Common myeloid progenitor, CD34-positive (primary cell): ENCODE measurements around the gene SNX1.
A peak's percentile ranks its signal among the peaks of the same experiment; 100 is the strongest.

Experiments
- CTCF ChIA-PET: fragments of 350-600 bp; sonication (Branson Sonifier 250); formaldehyde crosslinking; loops from one replicate; lab custom pipeline; 2021; ENCODE audit warnings: antibody characterized with exemption; lab: Charles Lee
- POLR2A ChIA-PET: fragments of 350-600 bp; sonication (Branson Sonifier 250); formaldehyde crosslinking; loops from one replicate; lab custom pipeline; 2021; ENCODE audit warnings: antibody characterized with exemption; lab: Charles Lee
- DNase-seq, 3 donors: peaks; one replicate each; pipeline versions ENCODE4 v3.0.0 to v3.0.0-alpha.2; 2013
- H3K27ac ChIP-seq, 2 experiments: 1 replicate in 1 of 2; 2 replicates in 1 of 2; pipeline ENCODE4 v1.7.0; 2013; ENCODE audit warnings: inconsistent platforms in 2 of 2, low read length in 2 of 2, mild to moderate bottlenecking in 2 of 2, low read depth in 1 of 2, moderate library complexity in 1 of 2; ENCODE audit not compliant: severe bottlenecking in 2 of 2, insufficient read depth in 1 of 2, poor library complexity in 1 of 2
- H3K27me3 ChIP-seq, 5 experiments: replicated peaks in 2 of 5; 1 replicate in 3 of 5; 2 replicates in 2 of 5; pipeline versions ENCODE4 v1.6.1 to v1.7.0; 2013; ENCODE audit warnings: low read length in 4 of 5, mild to moderate bottlenecking in 2 of 5, moderate library complexity in 2 of 5, inconsistent platforms in 1 of 5; ENCODE audit not compliant: insufficient read depth in 5 of 5, control insufficient read depth in 4 of 5
- H3K36me3 ChIP-seq, 4 experiments: 1 replicate in 2 of 4; 2 replicates in 2 of 4; pipeline versions ENCODE4 v1.6.1 to v1.7.0; 2013; ENCODE audit warnings: low read length in 3 of 4, control low read depth in 1 of 4, mild to moderate bottlenecking in 1 of 4; ENCODE audit not compliant: control insufficient read depth in 4 of 4, insufficient read depth in 4 of 4
- H3K4me1 ChIP-seq, 4 experiments: 1 replicate in 3 of 4; 2 replicates in 1 of 4; pipeline versions ENCODE4 v1.6.1 to v1.7.1; 2013; ENCODE audit warnings: low read length in 3 of 4, mild to moderate bottlenecking in 3 of 4, control low read depth in 1 of 4, inconsistent platforms in 1 of 4, moderate library complexity in 1 of 4; ENCODE audit not compliant: control insufficient read depth in 4 of 4, insufficient read depth in 4 of 4; ENCODE audit errors: control extremely low read depth in 1 of 4
- H3K4me3 ChIP-seq, 7 experiments: 1 replicate in 4 of 7; 2 replicates in 3 of 7; pipeline versions ENCODE4 v1.5.1 to v1.7.0; 2013; ENCODE audit warnings: mild to moderate bottlenecking in 7 of 7, low read length in 6 of 7, moderate library complexity in 6 of 7, inconsistent platforms in 2 of 7, low read depth in 2 of 7, control low read depth in 1 of 7; ENCODE audit not compliant: insufficient read depth in 4 of 7, control insufficient read depth in 1 of 7; ENCODE audit errors: extremely low read depth in 1 of 7
- H3K9me3 ChIP-seq, 5 experiments: 1 replicate in 4 of 5; 2 replicates in 1 of 5; pipeline versions ENCODE4 v1.6.1 to v1.7.1; 2013; ENCODE audit warnings: low read length in 4 of 5, mild to moderate bottlenecking in 2 of 5, inconsistent platforms in 1 of 5, low read depth in 1 of 5, moderate library complexity in 1 of 5; ENCODE audit not compliant: control insufficient read depth in 4 of 5, insufficient read depth in 2 of 5; ENCODE audit errors: control extremely low read depth in 1 of 5
- WGBS: methylation state at CpG from one replicate; pipeline ENCODE4 v1.1.5; 2013; ENCODE audit not compliant: insufficient coverage; 5-methylcytosine and 5-hydroxymethylcytosine counted together

The SNX1 gene

GRCh38 chr15:64155802-64156651, 60.2 kb downstream of the SNX1 start:
- peaks cover 18 to 63% (median 54%) of the 10 kb centered on the region in 4 experiments for H3K36me3 ChIP-seq
- H3K27ac ChIP-seq = no peak overlapping the region
- WGBS = 95% methylated on average over 12 of the region's 15 CpGs
- DNase-seq = no peak
- H3K4me3 ChIP-seq = no peak overlapping the region
- POLR2A ChIA-PET = no interaction called here
- H3K27me3 ChIP-seq = peaks cover 0 to 23% (median 8%) of the 10 kb centered on the region in 5 experiments
- no peaks in the 10 kb centered on the region for H3K9me3 ChIP-seq
- CTCF ChIA-PET = no interaction called here
- peaks cover 0 to 25% (median 16%) of the 10 kb centered on the region in 4 experiments for H3K4me1 ChIP-seq

- H3K27me3 ChIP-seq = peaks cover 0 to 16% (median 7%) of the 10 kb centered on the region in 5 experiments
- no peak overlapping the region for H3K27ac ChIP-seq
- WGBS = 96% methylated on average over 14 of the region's 16 CpGs
- H3K4me3 ChIP-seq = no peak overlapping the region
- H3K36me3 ChIP-seq = peaks cover 18 to 63% (median 54%) of the 10 kb centered on the region in 4 experiments
- ChIA-PET POLR2A (no interaction called here), CTCF (no interaction called here)
- DNase-seq = no peak
- H3K9me3 ChIP-seq = no peaks in the 10 kb centered on the region
- H3K4me1 ChIP-seq = peaks cover 0 to 23% (median 18%) of the 10 kb centered on the region in 4 experiments
Measured at GRCh38 chr15:64156652-64157331, 61.0 kb downstream of the SNX1 start.

- H3K4me1 ChIP-seq = peaks cover 0 to 21% (median 17%) of the 10 kb centered on the region in 4 experiments
- POLR2A ChIA-PET = no interaction called here
Measured at GRCh38 chr15:64157599-64158125, 61.9 kb downstream of the SNX1 start.

GRCh38 chr15:64158363-64159134, 62.8 kb downstream of the SNX1 start:
- H3K27ac ChIP-seq = no peak overlapping the region
- no peak overlapping the region for H3K4me3 ChIP-seq
- H3K9me3 ChIP-seq = no peaks in the 10 kb centered on the region
- no peaks in the 10 kb centered on the region for H3K27me3 ChIP-seq
- POLR2A ChIA-PET = no interaction called here
- no peak for DNase-seq
- peaks cover 18 to 63% (median 54%) of the 10 kb centered on the region in 4 experiments for H3K36me3 ChIP-seq
- CTCF ChIA-PET = interaction anchor here (1.0 to 1.6 kb wide), 2 partner anchors 9 to 13 kb away, joined by 3 to 4 read pairs; no protein-coding TSS in a partner anchor
- peaks cover 0 to 16% (median 15%) of the 10 kb centered on the region in 4 experiments for H3K4me1 ChIP-seq
- 99% methylated on average over 8 of the region's 11 CpGs for WGBS

More at GRCh38 chr15:64157599-64158125, 61.9 kb downstream of the SNX1 start:
- no peak overlapping the region for H3K4me3 ChIP-seq
- peaks cover 18 to 63% (median 54%) of the 10 kb centered on the region in 4 experiments for H3K36me3 ChIP-seq
- H3K27ac ChIP-seq = no peak overlapping the region
- H3K9me3 ChIP-seq = no peaks in the 10 kb centered on the region
- peaks cover 0 to 7% (median 4%) of the 10 kb centered on the region in 5 experiments for H3K27me3 ChIP-seq
- 100% methylated on average over 1 of the region's 1 CpG for WGBS
- no peak for DNase-seq
- CTCF ChIA-PET = interaction anchor here (1.0 to 1.6 kb wide), 2 partner anchors 8 to 12 kb away, joined by 3 to 4 read pairs; no protein-coding TSS in a partner anchor

GRCh38 chr15:64161688-64162477, 66.1 kb downstream of the SNX1 start:
- Histone ChIP-seq H3K4me3 (peak overlapping the region in 6 of 7 experiments; percentile 83 to 96 (median 91)), H3K27me3 (no peaks in the 10 kb centered on the region), H3K36me3 (peaks cover 14 to 34% (median 32%) of the 10 kb centered on the region in 4 experiments), H3K27ac (peak overlapping the region; percentile 88 to 94), H3K9me3 (no peaks in the 10 kb centered on the region), H3K4me1 (peaks cover 7 to 30% (median 23%) of the 10 kb centered on the region in 4 experiments)
- ChIA-PET POLR2A (interaction anchor here (2.5 kb wide), 1 partner anchor 8 kb away, joined by 15 read pairs; no protein-coding TSS in a partner anchor), CTCF (interaction anchor here (4.0 kb wide), 1 partner anchor 9 kb away, joined by 27 read pairs; the partner anchor contains the start of gene SNX22)
- no peak for DNase-seq
- WGBS = 91% methylated on average over 9 of the region's 12 CpGs

GRCh38 chr15:64162478-64162868, 66.7 kb downstream of the SNX1 start:
- POLR2A ChIA-PET = interaction anchor here (1.0 to 2.5 kb wide), 3 partner anchors 9 to 194 kb away, joined by 3 to 15 read pairs (median 4); partner anchors contain the start of gene CSNK1G1
- CTCF ChIA-PET = interaction anchor here (4.0 kb wide), 1 partner anchor 9 kb away, joined by 27 read pairs; the partner anchor contains the start of gene SNX22
- H3K27ac ChIP-seq = peak overlapping the region; percentile 88 to 94
- H3K9me3 ChIP-seq = no peaks in the 10 kb centered on the region
- no peak for DNase-seq
- peaks cover 7 to 30% (median 23%) of the 10 kb centered on the region in 4 experiments for H3K4me1 ChIP-seq
- peaks cover 14 to 31% (median 26%) of the 10 kb centered on the region in 4 experiments for H3K36me3 ChIP-seq
- WGBS = 1% methylated on average over 19 of the region's 21 CpGs
- H3K4me3 ChIP-seq = peak overlapping the region; percentile 81 to 96 (median 90)
- no peaks in the 10 kb centered on the region for H3K27me3 ChIP-seq
